ENCODE results near the gene TMEM88. TPM values are rescaled to one million over a fixed set of nuclear protein-coding genes. Genes with fewer than 3 reads are reported as not detected.

TMEM88 gene
- total and polyA plus RNA-seq, 2 of the 8 experiments (the other 6 are each of a cell fraction or from before 2014, with no cell fraction given): 0.69 to 8.8 TPM

- TF ChIP-seq EGR1 (IDR thresholded peaks at IDR 0.05; ENCODE audit: borderline replicate concordance, low read depth, low read length): no peak
- TF ChIP-seq CTCF (IDR thresholded peaks at IDR 0.05; ENCODE audit: control extremely low read depth in 1 of 3, insufficient read depth in 1 of 3, low read depth in 1 of 3, low read length in 3 of 3): no peak
- no peak for TF ChIP-seq POLR2A (IDR thresholded peaks at IDR 0.05; ENCODE audit: control extremely low read depth in 1 of 2, low read depth in 2 of 2, low read length in 2 of 2)
- TF ChIP-seq SIX5 (IDR thresholded peaks at IDR 0.05; ENCODE audit: low read depth, low read length): no peak
- TF ChIP-seq CREB1 (IDR thresholded peaks at IDR 0.05): no peak
Measured at GRCh38 chr17:7859028-7859427, 4.2 kb downstream of the TMEM88 start (continued).
